GM12878 (cell line): ENCODE data around the gene TDRD7. TPM values are rescaled to one million over a fixed set of nuclear protein-coding genes. Genes with fewer than 3 reads are reported as not detected.

Experiments used
- EZH2 ChIP-seq: IDR thresholded peaks from 2 replicates; pipeline ENCODE4 v1.6.1; 2012; ENCODE audit warnings: low read depth, mild to moderate bottlenecking, control low read depth, inconsistent platforms, low read length, borderline replicate concordance; ENCODE audit not compliant: control insufficient read depth
- FOS ChIP-seq: IDR thresholded peaks from 3 replicates; pipeline ENCODE4 v1.6.1; 2011; ENCODE audit warnings: borderline replicate concordance; ENCODE audit not compliant: insufficient read length; ENCODE audit errors: extremely low read depth
- IRF4 ChIP-seq: IDR thresholded peaks from 2 replicates; pipeline ENCODE4 v1.6.1; 2011; ENCODE audit warnings: low read depth, low read length
- MEF2A ChIP-seq: IDR thresholded peaks from 2 replicates; pipeline ENCODE4 v1.6.1; 2011; ENCODE audit warnings: low read depth, mild to moderate bottlenecking, low read length, moderate library complexity; ENCODE audit not compliant: insufficient read depth
- RB1 ChIP-seq: fragments of 450-650 bp; formaldehyde crosslinking; IDR thresholded peaks from 2 replicates; pipeline ENCODE4 v1.6.1; 2017; ENCODE audit warnings: mild to moderate bottlenecking, borderline replicate concordance
- ZNF274 ChIP-seq: IDR thresholded peaks from one replicate; pipeline ENCODE4 v1.8.0; 2011; ENCODE audit not compliant: insufficient read length, insufficient read depth
- polyA plus RNA-seq, 11 experiments: library from polyadenylated mRNA; depleted of rRNA in 4 of 11; unstranded in 6 of 11; stranded (reverse) in 5 of 11; fragments of >200 nt; fragmentation: Nextera tagmentation in 4 of 11; fragmentation: Illumina TruSeq in 1 of 11; extraction: Ambion mirVana in 4 of 11; extraction: Trizol in 1 of 11; gene quantifications; 1 replicate in 1 of 11; 2 replicates in 10 of 11; pipeline versions ENCODE4 v1.2.1 to v1.2.3, GENCODE V29; 2011 to 2016; ENCODE audit warnings: inconsistent platforms in 2 of 11, missing spikeins in 2 of 11, low read depth in 1 of 11
- total RNA-seq, 4 experiments: library from RNA; depleted of rRNA in 3 of 4; stranded (reverse); fragments of >200 nt in 3 of 4; fragmentation: Illumina TruSeq in 1 of 4; extraction: Trizol in 1 of 4; gene quantifications; 2 replicates each; pipeline versions ENCODE4 v1.2.1 to v1.2.3, GENCODE V29; 2013 to 2021
- TF ChIP-seq, protein P1 (sequence below): fragments of 450-650 bp; IDR thresholded peaks from 2 replicates; pipeline ENCODE4 v1.6.1; 2017; ENCODE audit warnings: mild to moderate bottlenecking, low read depth, inconsistent platforms; ENCODE audit not compliant: poor library complexity, severe bottlenecking
- TF ChIP-seq, protein P2 (sequence below): fragments of 450-650 bp; IDR thresholded peaks from 2 replicates; pipeline ENCODE4 v1.6.1; 2017; ENCODE audit warnings: low read depth, mild to moderate bottlenecking, moderate library complexity

The TDRD7 gene
- total and polyA plus RNA-seq, 10 of the 15 experiments (the other 5 are each of a cell fraction or from before 2014, with no cell fraction given): 5.7 to 26.4 (median 16.2) TPM

- TF ChIP-seq FOS (no peak), IRF4 (no peak), MEF2A (no peak), RB1 (no peak), EZH2 (no peak), ZNF274 (no peak)
- TF ChIP-seq, protein P1, sequence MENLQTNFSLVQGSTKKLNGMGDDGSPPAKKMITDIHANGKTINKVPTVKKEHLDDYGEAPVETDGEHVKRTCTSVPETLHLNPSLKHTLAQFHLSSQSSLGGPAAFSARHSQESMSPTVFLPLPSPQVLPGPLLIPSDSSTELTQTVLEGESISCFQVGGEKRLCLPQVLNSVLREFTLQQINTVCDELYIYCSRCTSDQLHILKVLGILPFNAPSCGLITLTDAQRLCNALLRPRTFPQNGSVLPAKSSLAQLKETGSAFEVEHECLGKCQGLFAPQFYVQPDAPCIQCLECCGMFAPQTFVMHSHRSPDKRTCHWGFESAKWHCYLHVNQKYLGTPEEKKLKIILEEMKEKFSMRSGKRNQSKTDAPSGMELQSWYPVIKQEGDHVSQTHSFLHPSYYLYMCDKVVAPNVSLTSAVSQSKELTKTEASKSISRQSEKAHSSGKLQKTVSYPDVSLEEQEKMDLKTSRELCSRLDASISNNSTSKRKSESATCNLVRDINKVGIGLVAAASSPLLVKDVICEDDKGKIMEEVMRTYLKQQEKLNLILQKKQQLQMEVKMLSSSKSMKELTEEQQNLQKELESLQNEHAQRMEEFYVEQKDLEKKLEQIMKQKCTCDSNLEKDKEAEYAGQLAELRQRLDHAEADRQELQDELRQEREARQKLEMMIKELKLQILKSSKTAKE: no peak
- TF ChIP-seq, protein P2, sequence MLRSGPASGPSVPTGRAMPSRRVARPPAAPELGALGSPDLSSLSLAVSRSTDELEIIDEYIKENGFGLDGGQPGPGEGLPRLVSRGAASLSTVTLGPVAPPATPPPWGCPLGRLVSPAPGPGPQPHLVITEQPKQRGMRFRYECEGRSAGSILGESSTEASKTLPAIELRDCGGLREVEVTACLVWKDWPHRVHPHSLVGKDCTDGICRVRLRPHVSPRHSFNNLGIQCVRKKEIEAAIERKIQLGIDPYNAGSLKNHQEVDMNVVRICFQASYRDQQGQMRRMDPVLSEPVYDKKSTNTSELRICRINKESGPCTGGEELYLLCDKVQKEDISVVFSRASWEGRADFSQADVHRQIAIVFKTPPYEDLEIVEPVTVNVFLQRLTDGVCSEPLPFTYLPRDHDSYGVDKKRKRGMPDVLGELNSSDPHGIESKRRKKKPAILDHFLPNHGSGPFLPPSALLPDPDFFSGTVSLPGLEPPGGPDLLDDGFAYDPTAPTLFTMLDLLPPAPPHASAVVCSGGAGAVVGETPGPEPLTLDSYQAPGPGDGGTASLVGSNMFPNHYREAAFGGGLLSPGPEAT: no peak
Measured at GRCh38 chr9:97396256-97396655, 15.6 kb upstream of the TDRD7 start (continued).
